ENCODE measurements around the gene LMBR1L. TPM values are rescaled to one million over a fixed set of nuclear protein-coding genes. Genes with fewer than 3 reads are reported as not detected.

The LMBR1L gene
- total RNA-seq, 1 experiment from 2014 or later, result 78.2 TPM

DNA sequence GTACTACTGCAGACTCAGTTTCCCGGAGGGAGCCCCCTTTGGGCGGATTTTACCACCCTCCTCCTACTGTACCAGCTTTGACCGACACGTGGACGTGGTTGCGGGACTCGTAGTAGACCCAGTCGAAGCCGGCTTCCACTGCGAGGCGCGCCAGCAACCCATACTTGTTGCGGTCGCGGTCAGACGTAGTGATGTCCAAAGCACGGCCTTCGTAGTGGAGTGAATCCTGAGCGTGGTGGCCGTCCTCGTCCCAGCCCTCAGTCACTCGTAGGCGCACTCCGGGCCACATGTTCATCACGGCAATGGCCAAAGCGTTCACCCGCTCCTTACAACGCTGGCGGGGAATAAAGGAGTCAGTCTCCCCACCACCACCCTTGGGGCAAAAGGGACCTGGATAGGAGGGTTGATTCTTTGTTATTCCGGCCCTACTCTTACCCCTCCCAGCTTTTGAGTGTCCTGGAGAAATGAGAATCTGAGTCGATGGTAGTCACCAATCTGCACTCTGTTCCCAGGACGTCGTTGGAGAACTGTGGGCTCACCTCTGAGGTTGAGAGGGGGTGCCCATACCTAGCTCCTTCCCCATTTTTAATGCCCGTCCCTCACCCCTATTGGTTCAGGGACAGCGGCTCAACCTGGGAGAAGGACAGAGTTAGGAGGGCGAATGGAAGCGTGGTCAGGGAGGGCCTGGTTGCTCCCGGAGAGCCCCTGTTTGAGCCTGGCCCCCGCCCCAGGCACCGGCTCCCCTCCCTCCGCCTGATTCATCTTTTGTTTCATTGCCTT lies 19.4 kb downstream of the LMBR1L start:
- H3K27ac Mint-ChIP-seq, result no peak overlapping the region

GRCh38 chr12:49089821-49090773 lies 20.6 kb downstream of the LMBR1L start:
- Mint-ChIP-seq H3K36me3 (no peaks in the 10 kb centered on the region), H3K4me3 (peak overlapping the region; percentile 61), H3K9me3 (no peaks in the 10 kb centered on the region), H3K27ac (no peak overlapping the region), H3K4me1 (peaks cover 50% of the 10 kb centered on the region), H3K27me3 (ENCODE audit: low read depth) (peaks cover 100% of the 10 kb centered on the region)
- ChIA-PET CTCF (interaction anchor here (0.5 to 6.5 kb wide), 18 partner anchors 14 to 237 kb away, joined by 3 to 216 read pairs (median 19); partner anchors contain the start of genes DDN, KMT2D, LMBR1L and PRPH), POLR2A (no interaction called here)
- ATAC-seq (peak; percentile 5; the same call in 1 of the 2 replicates), DNase-seq (ENCODE audit: low spot score) (peak; percentile 53)
- TF ChIP-seq ZBTB21 (CRISPR knock-in tag; IDR thresholded peaks at IDR 0.05; ENCODE audit: borderline replicate concordance) (no peak), ETV6 (CRISPR knock-in tag; IDR thresholded peaks at IDR 0.05) (peak; percentile 62; the same call in 1 of the 2 replicates), JAZF1 (CRISPR knock-in tag; IDR thresholded peaks at IDR 0.05) (no peak)

More for the DNA sequence above, 19.4 kb downstream of the LMBR1L start:
- peak; percentile 21 for DNase-seq (ENCODE audit: low spot score)
- TF ChIP-seq ZNF532 (CRISPR knock-in tag; IDR thresholded peaks at IDR 0.05; ENCODE audit: borderline replicate concordance), result no peak
- Mint-ChIP-seq H3K4me3 (peak overlapping the region; percentile 56), H3K4me1 (peaks cover 55% of the 10 kb centered on the region), H3K36me3 (no peaks in the 10 kb centered on the region), H3K9me3 (no peaks in the 10 kb centered on the region), H3K27me3 (ENCODE audit: low read depth) (peaks cover 97% of the 10 kb centered on the region)
- ChIA-PET POLR2A (no interaction called here), CTCF (interaction anchor here (0.7 to 4.6 kb wide), 25 partner anchors 11 to 251 kb away, joined by 3 to 64 read pairs (median 5); partner anchors contain the start of genes LMBR1L, PRPH, RHEBL1 and TUBA1B)
- ATAC-seq, result no peak

GRCh38 chr12:49088932-49089330 lies 21.7 kb downstream of the LMBR1L start:
- H3K27ac Mint-ChIP-seq, result no peak overlapping the region
- TF ChIP-seq NFYB (CRISPR knock-in tag; conservative IDR thresholded peaks at IDR 0.05; ENCODE audit: low read depth) (no peak), MXD4 (CRISPR knock-in tag; IDR thresholded peaks at IDR 0.05; ENCODE audit: borderline replicate concordance) (no peak), RELA (CRISPR knock-in tag; IDR thresholded peaks at IDR 0.05; ENCODE audit: borderline replicate concordance) (no peak), HMGXB4 (CRISPR knock-in tag; IDR thresholded peaks at IDR 0.05) (no peak), TP53 (CRISPR knock-in tag; IDR thresholded peaks at IDR 0.05) (no peak), ZNF232 (CRISPR knock-in tag; IDR thresholded peaks at IDR 0.05) (no peak), SMAD4 (CRISPR knock-in tag; IDR thresholded peaks at IDR 0.05) (no peak), CBFB (CRISPR knock-in tag; IDR thresholded peaks at IDR 0.05; ENCODE audit: low read depth) (no peak)
- TF ChIP-seq, protein P1, sequence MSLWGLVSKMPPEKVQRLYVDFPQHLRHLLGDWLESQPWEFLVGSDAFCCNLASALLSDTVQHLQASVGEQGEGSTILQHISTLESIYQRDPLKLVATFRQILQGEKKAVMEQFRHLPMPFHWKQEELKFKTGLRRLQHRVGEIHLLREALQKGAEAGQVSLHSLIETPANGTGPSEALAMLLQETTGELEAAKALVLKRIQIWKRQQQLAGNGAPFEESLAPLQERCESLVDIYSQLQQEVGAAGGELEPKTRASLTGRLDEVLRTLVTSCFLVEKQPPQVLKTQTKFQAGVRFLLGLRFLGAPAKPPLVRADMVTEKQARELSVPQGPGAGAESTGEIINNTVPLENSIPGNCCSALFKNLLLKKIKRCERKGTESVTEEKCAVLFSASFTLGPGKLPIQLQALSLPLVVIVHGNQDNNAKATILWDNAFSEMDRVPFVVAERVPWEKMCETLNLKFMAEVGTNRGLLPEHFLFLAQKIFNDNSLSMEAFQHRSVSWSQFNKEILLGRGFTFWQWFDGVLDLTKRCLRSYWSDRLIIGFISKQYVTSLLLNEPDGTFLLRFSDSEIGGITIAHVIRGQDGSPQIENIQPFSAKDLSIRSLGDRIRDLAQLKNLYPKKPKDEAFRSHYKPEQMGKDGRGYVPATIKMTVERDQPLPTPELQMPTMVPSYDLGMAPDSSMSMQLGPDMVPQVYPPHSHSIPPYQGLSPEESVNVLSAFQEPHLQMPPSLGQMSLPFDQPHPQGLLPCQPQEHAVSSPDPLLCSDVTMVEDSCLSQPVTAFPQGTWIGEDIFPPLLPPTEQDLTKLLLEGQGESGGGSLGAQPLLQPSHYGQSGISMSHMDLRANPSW (CRISPR knock-in tag; conservative IDR thresholded peaks at IDR 0.05; ENCODE audit: low read depth), result no peak
- TF ChIP-seq, protein P2, sequence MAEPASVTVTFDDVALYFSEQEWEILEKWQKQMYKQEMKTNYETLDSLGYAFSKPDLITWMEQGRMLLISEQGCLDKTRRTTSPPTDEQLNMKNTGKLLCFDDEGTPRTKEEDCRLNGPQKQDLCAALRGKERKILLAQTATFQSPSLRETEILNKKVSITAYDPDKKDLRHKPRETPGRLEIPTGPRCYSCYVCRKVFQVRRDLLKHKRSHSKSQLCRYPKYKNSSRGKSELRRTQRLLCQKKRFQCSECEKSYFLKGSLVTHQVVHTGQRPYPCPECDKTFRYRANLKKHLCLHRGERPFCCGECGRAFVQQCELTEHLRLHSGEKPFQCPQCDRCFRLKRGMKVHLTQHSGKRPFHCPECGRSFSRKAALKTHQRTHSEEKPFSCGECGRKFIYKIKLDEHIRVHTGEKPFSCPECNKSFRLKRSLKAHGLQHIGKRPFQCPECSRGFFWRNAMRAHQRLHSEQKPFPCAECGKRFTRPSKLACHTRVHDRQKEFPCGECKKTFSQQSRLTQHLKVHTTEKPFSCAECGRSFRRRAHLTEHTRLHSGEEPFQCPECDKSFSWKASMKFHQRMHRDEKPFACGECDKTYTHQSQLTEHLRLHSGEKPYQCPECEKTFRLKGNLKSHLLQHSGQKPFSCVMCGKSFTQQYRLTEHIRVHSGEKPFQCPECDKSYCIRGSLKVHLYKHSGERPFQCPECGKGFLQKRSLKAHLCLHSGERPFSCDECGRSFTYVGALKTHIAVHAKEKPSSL (CRISPR knock-in tag; conservative IDR thresholded peaks at IDR 0.05), result no peak

More at GRCh38 chr12:49088932-49089330, 21.7 kb downstream of the LMBR1L start:
- ChIA-PET POLR2A (interaction anchor here (1.1 kb wide), 1 partner anchor 42 kb away, joined by 4 read pairs; the partner anchor contains the start of gene TUBA1B), CTCF (interaction anchor here (0.6 to 6.5 kb wide), 58 partner anchors 10 to 465 kb away, joined by 3 to 216 read pairs (median 6); partner anchors contain the start of genes DDN, KMT2D, LMBR1L and PRKAG1)
- Mint-ChIP-seq H3K4me3 (peak overlapping the region; percentile 50), H3K9me3 (0 out of 2 replicates have a peak, but pooled peaks cover 4% of the 10 kb centered on the region), H3K36me3 (no peaks in the 10 kb centered on the region), H3K27me3 (ENCODE audit: low read depth) (peaks cover 97% of the 10 kb centered on the region), H3K4me1 (peaks cover 46% of the 10 kb centered on the region)
- ATAC-seq (no peak), DNase-seq (ENCODE audit: low spot score) (no peak)
